NOMO-1 treated with DMSO at 0.1 percent for 48 hours (cell line): ENCODE measurements around the gene PDGFB.
A peak's percentile ranks its signal among the peaks of the same experiment; 100 is the strongest.

Source experiments
- DNase-seq: peaks from one replicate; lab custom pipeline; 2025; ENCODE audit not compliant: unreplicated experiment; lab: John Stamatoyannopoulos, UW

Gene PDGFB

DNA sequence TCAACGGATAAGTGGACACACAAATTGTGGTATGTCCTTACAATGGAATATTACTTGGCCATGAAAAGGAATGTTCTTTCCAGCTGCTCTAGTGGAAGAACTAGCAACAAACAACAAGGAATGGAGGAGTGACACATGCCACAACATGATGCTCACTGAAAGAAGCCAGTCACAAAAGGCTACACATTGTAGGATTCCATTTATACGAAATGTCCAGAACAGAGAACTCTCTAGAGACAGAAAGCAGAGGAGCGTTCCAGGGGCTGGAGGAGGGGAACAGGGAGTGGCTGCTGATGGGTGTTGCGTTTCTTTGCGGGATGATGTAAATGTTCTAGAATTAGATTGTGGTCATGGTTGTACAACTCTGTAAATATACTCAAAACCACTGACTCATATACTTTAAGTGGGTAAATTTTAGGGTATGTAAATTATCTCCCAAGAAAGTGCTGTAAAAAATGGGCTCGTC is 32.4 kb upstream of the PDGFB start:
- DNase-seq, result peak; percentile 74

- no peak for DNase-seq
Observed at GRCh38 chr22:39276440-39277141, 31.8 kb upstream of the PDGFB start.

DNA sequence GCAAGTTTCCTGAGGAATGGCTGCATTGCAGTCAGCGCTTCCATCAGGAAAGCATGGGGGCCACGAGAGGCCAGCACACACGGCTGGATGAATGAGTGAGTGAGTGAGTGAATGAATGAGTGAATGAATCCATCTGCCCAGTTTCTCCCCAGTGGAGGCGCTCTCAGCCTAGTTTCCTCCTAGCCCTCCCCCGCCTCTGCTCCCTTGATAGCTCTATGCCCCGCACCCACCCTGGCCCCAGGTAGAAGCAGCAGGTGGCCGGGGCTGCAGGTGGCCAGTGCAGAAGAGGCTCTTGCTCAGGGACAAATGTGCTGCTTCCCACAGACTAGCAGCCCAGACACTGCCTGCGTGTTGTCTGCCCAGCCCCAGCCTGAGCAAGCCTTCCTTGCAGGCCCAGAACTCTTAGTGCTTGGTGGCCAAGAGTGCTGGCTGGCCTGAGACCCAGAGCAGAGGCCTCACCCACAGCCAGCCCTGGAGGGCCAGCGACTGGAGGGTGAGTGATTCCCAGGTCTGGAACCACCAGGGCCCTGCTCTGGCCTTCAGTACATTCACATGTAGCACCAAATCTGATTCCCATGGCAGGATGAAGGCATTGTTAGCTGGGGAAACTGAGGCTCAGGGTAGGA is 31.1 kb upstream of the PDGFB start:
- DNase-seq, result no peak

- no peak for DNase-seq
Observed at GRCh38 chr22:39273950-39274887, 29.4 kb upstream of the PDGFB start.

GRCh38 chr22:39270792-39271191 is 26.0 kb upstream of the PDGFB start:
- DNase-seq, result no peak

- no peak for DNase-seq
Observed at GRCh38 chr22:39270280-39270679, 25.5 kb upstream of the PDGFB start.

- DNase-seq, result no peak
Observed at GRCh38 chr22:39269095-39269790, 24.5 kb upstream of the PDGFB start.

- no peak for DNase-seq
Observed at GRCh38 chr22:39268645-39269044, 23.9 kb upstream of the PDGFB start.

GRCh38 chr22:39267974-39268373 is 23.2 kb upstream of the PDGFB start:
- no peak for DNase-seq

DNA sequence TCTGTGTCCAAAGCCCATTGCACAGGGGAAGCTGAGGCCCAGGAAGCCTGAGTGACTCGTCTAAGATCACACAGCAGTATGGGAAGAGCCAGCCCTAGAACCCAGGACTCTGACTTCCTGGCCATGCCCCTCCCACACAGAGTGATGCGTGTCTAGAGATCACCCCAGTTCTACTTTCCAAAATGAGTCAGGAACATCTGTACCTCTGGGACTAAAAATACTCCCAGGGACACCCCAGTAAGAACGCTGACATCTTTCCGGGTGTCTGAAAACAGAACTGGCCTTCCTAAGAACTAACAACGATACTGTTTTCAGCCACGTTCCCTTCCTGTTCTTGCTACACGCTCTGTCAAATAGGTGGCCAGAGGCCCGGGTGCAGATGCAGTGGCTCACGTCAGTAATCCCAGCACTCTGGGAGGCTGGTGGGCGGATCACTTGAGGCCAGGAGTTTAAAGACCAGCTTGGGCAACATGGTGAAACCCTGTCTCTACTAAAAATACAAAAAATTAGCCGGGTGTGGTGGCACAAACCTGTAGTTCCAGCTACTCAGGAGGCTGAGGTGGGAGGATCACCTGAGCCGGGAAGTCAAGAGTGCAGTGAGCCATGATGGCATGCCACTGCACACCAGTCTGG is 21.7 kb upstream of the PDGFB start:
- peak; percentile 54 for DNase-seq

DNA sequence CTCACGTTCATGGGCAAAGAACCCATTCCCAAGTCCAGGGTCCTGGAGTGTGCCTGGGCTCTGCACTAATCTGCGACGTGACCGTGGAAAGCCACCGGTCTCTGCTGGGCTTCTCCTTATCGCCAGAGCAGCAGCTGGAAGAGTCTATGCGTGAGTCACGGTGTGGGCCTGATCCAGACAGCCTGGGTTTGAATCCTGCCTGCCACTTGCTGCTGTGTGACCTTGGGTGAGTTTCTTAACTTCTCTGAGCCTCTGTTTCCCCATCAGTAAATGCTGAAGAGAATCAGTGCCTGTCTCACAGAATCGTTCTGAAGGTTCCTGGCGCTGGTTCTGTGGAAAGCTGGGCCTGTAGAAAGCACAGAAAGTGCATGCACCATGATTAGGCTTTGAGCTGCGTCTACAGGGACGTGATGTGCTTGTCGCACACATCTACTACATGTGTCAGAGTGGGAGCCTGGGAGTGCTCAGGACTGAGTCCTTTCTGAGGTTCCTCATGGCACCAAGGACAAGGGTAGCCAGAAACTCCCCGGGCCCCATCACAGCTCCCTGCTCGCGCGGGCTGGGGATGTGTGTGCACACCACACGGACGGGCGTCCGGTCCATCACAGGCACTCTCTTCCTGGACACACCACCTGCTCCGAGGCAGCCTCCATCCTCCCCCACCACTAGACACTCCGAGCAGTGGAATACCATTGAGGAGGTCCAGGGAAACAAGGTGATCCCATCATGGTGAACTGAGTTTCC is 20.5 kb upstream of the PDGFB start:
- no peak for DNase-seq

- peak; percentile 51 for DNase-seq
Observed at GRCh38 chr22:39264349-39265038, 19.7 kb upstream of the PDGFB start.

DNA sequence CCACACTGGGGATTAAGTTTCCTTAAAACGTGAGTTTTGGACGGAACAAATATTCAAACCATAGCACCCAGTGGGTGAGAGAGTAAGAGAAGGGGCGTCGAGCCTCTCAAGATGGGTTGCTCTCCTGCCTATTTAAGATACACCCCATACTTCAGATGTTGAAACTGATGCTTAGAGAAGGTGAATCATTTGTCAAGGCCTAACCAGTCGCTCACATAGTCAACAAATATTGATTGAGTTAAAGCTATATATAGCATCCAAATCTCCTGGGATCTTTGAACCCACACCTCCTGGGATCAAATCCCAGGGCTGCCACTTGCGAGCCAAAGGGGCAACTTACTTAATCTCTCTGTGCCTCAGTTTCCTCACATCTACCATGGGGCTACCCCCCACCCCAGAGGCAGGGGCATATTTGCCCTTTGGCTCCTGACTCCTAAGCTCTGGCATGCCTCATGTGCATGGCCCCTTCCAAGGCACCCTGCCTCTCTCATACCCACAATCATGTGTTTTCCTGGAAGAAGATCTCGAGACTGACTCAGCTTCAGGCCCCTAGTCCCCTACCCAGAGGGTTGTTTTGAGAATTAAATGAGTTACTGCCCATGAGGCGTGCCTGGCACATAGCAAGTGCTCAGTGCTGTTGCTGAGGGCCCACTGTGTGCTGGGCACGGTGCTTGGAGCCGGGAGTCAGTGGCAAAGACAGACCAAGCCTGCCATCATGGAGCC is 19.0 kb upstream of the PDGFB start:
- DNase-seq, result no peak

DNA sequence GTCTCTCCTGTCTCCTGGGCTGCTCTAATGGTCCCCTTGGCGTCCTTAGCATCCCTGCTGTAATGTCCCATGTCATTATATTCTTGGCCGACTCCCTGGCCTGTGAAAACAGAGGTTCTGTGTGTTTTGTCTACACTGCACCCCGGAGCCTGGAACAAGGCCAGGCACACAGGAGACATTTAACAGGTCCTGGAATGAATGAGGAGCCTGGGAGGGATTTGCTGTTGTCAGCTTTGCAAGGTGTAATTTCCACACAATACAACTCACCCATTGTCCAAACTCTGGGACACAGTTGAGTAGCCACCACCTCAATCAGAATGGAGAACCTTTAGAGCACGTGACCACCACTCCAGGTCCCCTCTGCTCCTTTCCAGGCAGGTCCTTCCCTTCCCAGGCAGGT is 14.9 kb upstream of the PDGFB start:
- no peak for DNase-seq

- DNase-seq, result no peak
Observed at GRCh38 chr22:39257901-39258475, 13.2 kb upstream of the PDGFB start.

DNA sequence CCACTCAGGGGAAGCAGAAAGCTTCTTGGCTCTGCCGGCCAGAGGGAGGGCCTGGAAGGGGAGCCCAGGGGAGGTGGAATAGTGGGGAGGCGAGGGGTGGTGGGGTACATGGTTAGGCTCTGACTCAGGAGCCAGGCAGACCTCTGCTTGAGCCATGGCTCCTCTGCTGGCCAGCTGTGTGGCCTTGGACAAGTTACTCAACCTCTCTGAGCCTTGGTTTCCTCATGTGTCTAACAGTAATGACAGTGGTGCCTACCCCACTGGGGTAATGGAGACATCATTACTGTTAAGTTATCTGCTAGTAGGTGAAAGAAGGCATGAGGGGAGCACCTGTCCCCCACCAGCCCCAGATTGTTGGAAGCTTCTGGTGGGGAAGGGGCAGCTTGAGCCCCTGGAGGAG is 12.2 kb upstream of the PDGFB start:
- DNase-seq, result no peak

DNA sequence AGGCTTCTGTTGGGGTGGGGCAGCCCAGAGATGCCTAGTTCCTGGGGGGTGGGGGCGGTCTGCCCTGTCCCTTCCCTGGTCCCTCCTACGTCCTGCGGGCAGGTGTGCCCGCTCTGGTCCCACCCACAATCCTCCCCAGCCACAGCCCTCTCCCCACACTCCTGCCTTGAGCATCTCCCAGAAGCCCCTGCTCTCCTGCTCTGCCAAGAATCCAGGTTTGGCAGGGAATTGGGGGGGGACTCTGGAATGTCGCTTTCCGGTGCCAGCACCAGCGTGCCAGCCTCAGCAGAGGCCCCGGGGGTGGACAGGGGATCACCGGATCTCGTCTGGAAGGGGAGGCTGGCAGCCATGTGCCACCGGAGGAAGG is 11.4 kb upstream of the PDGFB start:
- no peak for DNase-seq

- no peak for DNase-seq
Observed at GRCh38 chr22:39255449-39256185, 10.8 kb upstream of the PDGFB start.
